Upper lobe of left lung (tissue), 4 donors: ENCODE measurements around the gene ASB3.

ENCODE experiments used
- EP300 ChIP-seq, 4 donors: sonication (generic); formaldehyde crosslinking; IDR thresholded peaks; one replicate each; pipeline ENCODE4 v1.5.1; 2017; ENCODE audit warnings: antibody characterized with exemption in 4 of 4, control low read depth in 2 of 4
- POLR2A ChIP-seq, 4 donors: fragments of 450-650 bp; IDR thresholded peaks; one replicate each; pipeline ENCODE4 v1.5.1; 2016 to 2017; ENCODE audit warnings: antibody characterized with exemption in 4 of 4, mild to moderate bottlenecking in 2 of 4
- POLR2AphosphoS5 ChIP-seq, 2 donors: sonication (generic); formaldehyde crosslinking; IDR thresholded peaks; one replicate each; pipeline ENCODE4 v1.5.1; 2017; ENCODE audit warnings: antibody characterized with exemption in 2 of 2
- TF ChIP-seq, protein P1 (sequence below), 6 experiments: fragments of 450-650 bp in 4 of 6; fragments of 200-600 bp in 2 of 6; sonication (generic) in 2 of 6; IDR thresholded peaks; one replicate each; pipeline ENCODE4 v1.5.1; 2016 to 2019; ENCODE audit warnings: antibody characterized with exemption in 6 of 6

DNA sequence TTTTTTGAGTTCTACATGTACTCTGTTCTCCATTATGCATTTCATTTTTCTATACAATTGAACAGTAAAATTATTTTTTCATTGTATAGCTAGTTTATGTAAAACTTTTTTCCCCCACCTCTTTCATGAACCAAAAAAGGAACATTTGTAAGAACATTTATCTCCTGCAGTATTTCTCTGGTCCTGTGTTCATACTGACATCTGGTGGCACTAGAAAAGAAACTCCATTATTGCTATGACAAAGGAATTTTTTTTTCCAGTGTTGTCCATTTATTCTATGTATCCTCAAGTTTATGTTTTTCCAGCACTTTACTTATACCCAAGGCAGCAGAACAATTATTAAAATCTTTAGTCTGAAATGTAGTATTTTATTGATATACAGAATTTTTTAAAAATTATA, 46.6 kb downstream of the ASB3 start:
- TF ChIP-seq, protein P1, sequence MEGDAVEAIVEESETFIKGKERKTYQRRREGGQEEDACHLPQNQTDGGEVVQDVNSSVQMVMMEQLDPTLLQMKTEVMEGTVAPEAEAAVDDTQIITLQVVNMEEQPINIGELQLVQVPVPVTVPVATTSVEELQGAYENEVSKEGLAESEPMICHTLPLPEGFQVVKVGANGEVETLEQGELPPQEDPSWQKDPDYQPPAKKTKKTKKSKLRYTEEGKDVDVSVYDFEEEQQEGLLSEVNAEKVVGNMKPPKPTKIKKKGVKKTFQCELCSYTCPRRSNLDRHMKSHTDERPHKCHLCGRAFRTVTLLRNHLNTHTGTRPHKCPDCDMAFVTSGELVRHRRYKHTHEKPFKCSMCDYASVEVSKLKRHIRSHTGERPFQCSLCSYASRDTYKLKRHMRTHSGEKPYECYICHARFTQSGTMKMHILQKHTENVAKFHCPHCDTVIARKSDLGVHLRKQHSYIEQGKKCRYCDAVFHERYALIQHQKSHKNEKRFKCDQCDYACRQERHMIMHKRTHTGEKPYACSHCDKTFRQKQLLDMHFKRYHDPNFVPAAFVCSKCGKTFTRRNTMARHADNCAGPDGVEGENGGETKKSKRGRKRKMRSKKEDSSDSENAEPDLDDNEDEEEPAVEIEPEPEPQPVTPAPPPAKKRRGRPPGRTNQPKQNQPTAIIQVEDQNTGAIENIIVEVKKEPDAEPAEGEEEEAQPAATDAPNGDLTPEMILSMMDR (IDR thresholded peaks at IDR 0.05): peak in 1 of 6 experiments; percentile 16
- TF ChIP-seq POLR2A (IDR thresholded peaks at IDR 0.05): no peak
- TF ChIP-seq EP300 (IDR thresholded peaks at IDR 0.05): no peak
- no peak for TF ChIP-seq POLR2AphosphoS5 (IDR thresholded peaks at IDR 0.05)
